Endothelial cell of umbilical vein (primary cell): Measurements from ENCODE around the gene DYRK1A. TPM values are rescaled to one million over a fixed set of nuclear protein-coding genes. Genes with fewer than 3 reads are reported as not detected.

Experiments
- BruUV-seq: library from RNA; stranded (reverse); fragments of 400-500 nt; replicated peaks from 2 replicates; lab custom pipeline; 2021; lab: Mats Ljungman, UMichigan
- CTCF ChIA-PET: fragments of 300-600, 350-600 bp; sonication (Branson Sonifier 250); formaldehyde crosslinking; loops from one replicate; lab custom pipeline; 2021; ENCODE audit warnings: antibody characterized with exemption, inconsistent platforms; lab: Charles Lee
- POLR2A ChIA-PET: fragments of 300-600, 350-600 bp; sonication (Branson Sonifier 250); formaldehyde crosslinking; loops from one replicate; lab custom pipeline; 2021; ENCODE audit warnings: antibody characterized with exemption, inconsistent platforms; lab: Charles Lee
- DNase-seq: peaks from one replicate; pipeline ENCODE4 v3.0.0-alpha.2; 2011; ENCODE audit warnings: low read depth, low spot score
- FAIRE-seq: peaks from 2 replicates; lab custom pipeline; 2011; peaks lifted over from hg19 to GRCh38; lab: Jason Lieb, UNC
- H2AFZ ChIP-seq: 2 replicates; pipeline ENCODE4 v1.6.0; 2012; ENCODE audit warnings: low read depth, low read length, control low read depth, inconsistent platforms
- H3K27ac ChIP-seq: 2 replicates; pipeline ENCODE4 v1.5.1; 2011; ENCODE audit warnings: low read depth, mild to moderate bottlenecking, control low read depth, low read length, moderate library complexity; ENCODE audit not compliant: insufficient read depth
- H3K27me3 ChIP-seq, 2 experiments: 2 replicates each; pipeline versions ENCODE4 v1.6.0 to v1.6.1; 2011; ENCODE audit warnings: low read length in 2 of 2, mixed read lengths in 1 of 2; ENCODE audit not compliant: control insufficient read depth in 2 of 2, insufficient read depth in 2 of 2
- H3K36me3 ChIP-seq, 2 experiments: 2 replicates in 1 of 2; 3 replicates in 1 of 2; pipeline ENCODE4 v1.5.1; 2011; ENCODE audit warnings: low read length in 2 of 2, mild to moderate bottlenecking in 1 of 2, moderate library complexity in 1 of 2; ENCODE audit not compliant: control insufficient read depth in 2 of 2, insufficient read depth in 2 of 2; ENCODE audit errors: extremely low read depth in 1 of 2
- H3K4me1 ChIP-seq: 3 replicates; pipeline ENCODE4 v1.5.1; 2011; ENCODE audit warnings: mild to moderate bottlenecking, low read length; ENCODE audit not compliant: control insufficient read depth, insufficient read depth; ENCODE audit errors: extremely low read depth
- H3K4me2 ChIP-seq: 2 replicates; pipeline ENCODE4 v1.6.1; 2011; ENCODE audit warnings: low read length, control low read depth, mixed read lengths; ENCODE audit not compliant: insufficient read depth
- H3K4me3 ChIP-seq, 3 experiments: fragments of 200-600 bp in 1 of 3; sonication (generic), shearing (Covaris generic) in 1 of 3; replicated peaks in 1 of 3; 2 replicates each; pipeline ENCODE4 v1.5.1; 2011 to 2016; ENCODE audit warnings: control low read depth in 3 of 3, low read length in 3 of 3, mild to moderate bottlenecking in 2 of 3, inconsistent platforms in 1 of 3, low read depth in 1 of 3, moderate library complexity in 1 of 3; ENCODE audit not compliant: insufficient read depth in 1 of 3
- H3K79me2 ChIP-seq: 2 replicates; pipeline ENCODE4 v1.6.0; 2012; ENCODE audit warnings: low read length, inconsistent platforms; ENCODE audit not compliant: control insufficient read depth, insufficient read depth
- H3K9ac ChIP-seq: replicated peaks from 2 replicates; pipeline ENCODE3; 2011; ENCODE audit warnings: low read length, control low read depth; ENCODE audit not compliant: insufficient read depth; ENCODE audit errors: extremely low read depth
- H3K9me1 ChIP-seq: replicated peaks from 3 replicates; pipeline ENCODE4 v1.6.0; 2011; ENCODE audit warnings: mild to moderate bottlenecking, low read length; ENCODE audit not compliant: control insufficient read depth, insufficient read depth; ENCODE audit errors: extremely low read depth
- H3K9me3 ChIP-seq: replicated peaks from 2 replicates; pipeline ENCODE4 v1.5.1; 2012; ENCODE audit warnings: low read length, inconsistent platforms; ENCODE audit not compliant: control insufficient read depth, insufficient read depth
- H4K20me1 ChIP-seq: replicated peaks from 2 replicates; pipeline ENCODE3; 2011; ENCODE audit warnings: mild to moderate bottlenecking, low read length; ENCODE audit not compliant: control insufficient read depth, insufficient read depth; ENCODE audit errors: extremely low read depth
- EZH2 ChIP-seq: IDR thresholded peaks from 2 replicates; pipeline ENCODE4 v1.6.1; 2012; ENCODE audit warnings: borderline replicate concordance, low read depth, mild to moderate bottlenecking, moderate library complexity, low read length, inconsistent platforms; ENCODE audit not compliant: severe bottlenecking
- FOS ChIP-seq: IDR thresholded peaks from 2 replicates; pipeline ENCODE4 v1.6.1; 2011; ENCODE audit warnings: mild to moderate bottlenecking, low read length, moderate library complexity, borderline replicate concordance; ENCODE audit not compliant: insufficient read depth
- GATA2 ChIP-seq: IDR thresholded peaks from 2 replicates; pipeline ENCODE4 v1.7.0; 2011; ENCODE audit warnings: low read depth, mild to moderate bottlenecking, moderate library complexity, mixed read lengths, low read length; ENCODE audit not compliant: insufficient read length, insufficient read depth
- JUN ChIP-seq: IDR thresholded peaks from 2 replicates; pipeline ENCODE4 v1.6.1; 2011; ENCODE audit warnings: borderline replicate concordance, low read depth; ENCODE audit not compliant: insufficient read length, insufficient read depth
- MYC ChIP-seq: IDR thresholded peaks from one replicate; pipeline ENCODE4 v1.6.1; 2011; ENCODE audit warnings: mild to moderate bottlenecking, low read depth, low read length
- POLR2A ChIP-seq: IDR thresholded peaks from 2 replicates; pipeline ENCODE4 v1.6.1; 2012; ENCODE audit warnings: low read depth, mild to moderate bottlenecking, control low read depth, low read length
- POLR2AphosphoS5 ChIP-seq: IDR thresholded peaks from 2 replicates; pipeline ENCODE4 v1.6.1; 2012; ENCODE audit warnings: low read depth, mild to moderate bottlenecking, control low read depth, low read length, moderate library complexity; ENCODE audit not compliant: insufficient read depth
- dilution Hi-C: fragments of 300-500 bp; cut with MboI; formaldehyde crosslinking; loops from one replicate; pipeline ENCODE4 v1.15.0; 2019; ENCODE audit warnings: low sequenced_read_pairs; ENCODE audit not compliant: extremely low pct_ligation_motif_present
- intact Hi-C: fragments of 100-400 bp; cut with micrococcal nuclease; formaldehyde crosslinking; loops from one replicate; pipeline ENCODE4 v1.10.0; 2022
- polyA plus RNA-seq, 4 experiments: library from polyadenylated mRNA; depleted of rRNA in 3 of 4; stranded (reverse) in 3 of 4; unstranded in 1 of 4; fragments of >200 nt; gene quantifications; 2 replicates each; pipeline versions ENCODE4 v1.2.1 to v1.2.3, GENCODE V29; 2011 to 2012; ENCODE audit warnings: missing spikeins in 1 of 4
- total RNA-seq: library from RNA; stranded (reverse); gene quantifications from 2 replicates; pipeline ENCODE4 v1.2.3, GENCODE V29; 2021
- TF ChIP-seq, protein P1 (sequence below), 2 donors: IDR thresholded peaks; 1 replicate in 1 of 2; 2 replicates in 1 of 2; pipeline ENCODE4 v1.5.1; 2011; ENCODE audit warnings: low read length in 2 of 2, mild to moderate bottlenecking in 2 of 2, moderate library complexity in 2 of 2, control low read depth in 1 of 2, inconsistent platforms in 1 of 2, low read depth in 1 of 2; ENCODE audit not compliant: insufficient read depth in 1 of 2; ENCODE audit errors: extremely low read depth in 1 of 2
- TF ChIP-seq, protein P2 (sequence below): IDR thresholded peaks from 2 replicates; pipeline ENCODE4 v1.6.1; 2011; ENCODE audit not compliant: insufficient read depth, insufficient read length

DYRK1A gene
- total and polyA plus RNA-seq, 2 donors (not counting 3 experiments of a cell fraction or from before 2014, with no cell fraction given): 51.8 to 53.7 TPM

DNA sequence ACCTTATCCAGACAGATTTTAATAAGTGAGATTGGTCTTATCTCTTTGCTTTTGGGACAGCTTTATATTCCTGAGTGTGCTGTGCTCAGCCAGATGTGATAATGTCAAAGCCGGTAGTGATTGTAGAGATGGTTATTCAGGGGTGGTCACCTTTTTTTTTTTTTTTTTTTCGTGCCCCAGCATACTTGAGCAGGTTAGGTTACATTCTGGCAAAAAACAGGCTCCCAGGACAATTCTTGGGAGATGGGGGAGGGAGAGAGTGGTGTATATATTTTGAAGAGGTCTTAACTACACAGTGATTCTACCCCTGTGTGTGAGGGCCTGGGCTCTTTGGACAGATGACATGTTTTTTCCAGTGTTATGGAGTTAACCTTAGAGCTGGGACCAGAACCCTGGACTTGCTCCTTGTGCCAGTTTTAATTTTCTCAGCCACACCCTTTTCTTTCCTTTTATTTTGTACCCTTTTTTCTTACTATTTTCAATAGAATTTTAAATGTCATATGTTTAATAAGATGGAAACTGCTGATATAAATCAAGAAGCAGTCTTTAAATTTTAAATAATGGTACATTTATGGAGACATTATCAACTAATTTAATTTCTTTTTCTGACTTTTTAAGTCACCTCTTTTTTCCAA lies 88.4 kb downstream of the DYRK1A start:
- Histone ChIP-seq H3K27ac (no peak overlapping the region), H3K4me1 (peaks cover 28% of the 10 kb centered on the region), H3K4me2 (no peak overlapping the region), H3K79me2 (peaks cover 92% of the 10 kb centered on the region), H3K9ac (no peak overlapping the region), H3K4me3 (no peak overlapping the region), H3K9me3 (no peaks in the 10 kb centered on the region), H4K20me1 (peaks cover 5% of the 10 kb centered on the region), H3K9me1 (no peaks in the 10 kb centered on the region), H2AFZ (no peak overlapping the region), H3K27me3 (no peaks in the 10 kb centered on the region), H3K36me3 (peaks cover 0 to 5% of the 10 kb centered on the region in 2 experiments)
- FAIRE-seq (no peak), DNase-seq (no peak)
- BruUV-seq: no TSS peak
- ChIA-PET POLR2A (no interaction called here), CTCF (interaction anchor here (0.9 to 1.3 kb wide), 2 partner anchors 9 to 47 kb away, joined by 3 to 5 read pairs; no protein-coding TSS in a partner anchor)
- dilution Hi-C loops: no loop called here
- intact Hi-C loops: loop anchor here (5.0 kb wide), 1 partner anchor 88 kb away; the partner anchor contains the start of gene DYRK1A
- TF ChIP-seq FOS (no peak), EZH2 (no peak), JUN (no peak), POLR2A (no peak), POLR2AphosphoS5 (no peak), GATA2 (no peak), MYC (no peak)
- TF ChIP-seq, protein P1, sequence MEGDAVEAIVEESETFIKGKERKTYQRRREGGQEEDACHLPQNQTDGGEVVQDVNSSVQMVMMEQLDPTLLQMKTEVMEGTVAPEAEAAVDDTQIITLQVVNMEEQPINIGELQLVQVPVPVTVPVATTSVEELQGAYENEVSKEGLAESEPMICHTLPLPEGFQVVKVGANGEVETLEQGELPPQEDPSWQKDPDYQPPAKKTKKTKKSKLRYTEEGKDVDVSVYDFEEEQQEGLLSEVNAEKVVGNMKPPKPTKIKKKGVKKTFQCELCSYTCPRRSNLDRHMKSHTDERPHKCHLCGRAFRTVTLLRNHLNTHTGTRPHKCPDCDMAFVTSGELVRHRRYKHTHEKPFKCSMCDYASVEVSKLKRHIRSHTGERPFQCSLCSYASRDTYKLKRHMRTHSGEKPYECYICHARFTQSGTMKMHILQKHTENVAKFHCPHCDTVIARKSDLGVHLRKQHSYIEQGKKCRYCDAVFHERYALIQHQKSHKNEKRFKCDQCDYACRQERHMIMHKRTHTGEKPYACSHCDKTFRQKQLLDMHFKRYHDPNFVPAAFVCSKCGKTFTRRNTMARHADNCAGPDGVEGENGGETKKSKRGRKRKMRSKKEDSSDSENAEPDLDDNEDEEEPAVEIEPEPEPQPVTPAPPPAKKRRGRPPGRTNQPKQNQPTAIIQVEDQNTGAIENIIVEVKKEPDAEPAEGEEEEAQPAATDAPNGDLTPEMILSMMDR (IDR thresholded peaks at IDR 0.05; ENCODE audit: extremely low read depth in 1 of 2, insufficient read depth in 1 of 2, low read depth in 1 of 2, low read length in 2 of 2): no peak
- TF ChIP-seq, protein P2, sequence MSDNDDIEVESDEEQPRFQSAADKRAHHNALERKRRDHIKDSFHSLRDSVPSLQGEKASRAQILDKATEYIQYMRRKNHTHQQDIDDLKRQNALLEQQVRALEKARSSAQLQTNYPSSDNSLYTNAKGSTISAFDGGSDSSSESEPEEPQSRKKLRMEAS: no peak
